H9 (cell line): ENCODE results near the gene EPB41L1. TPM values are rescaled to one million over a fixed set of nuclear protein-coding genes. Genes with fewer than 3 reads are reported as not detected.

Experiments
- DNase-seq: peaks from one replicate; pipeline ENCODE4 v3.0.0-alpha.2; 2017
- H2AFZ ChIP-seq: one replicate; pipeline ENCODE4 v1.6.1; 2013; ENCODE audit warnings: mild to moderate bottlenecking, low read length, control low read depth, moderate library complexity
- H2AK5ac ChIP-seq: 2 replicates; pipeline ENCODE4 v1.6.1; 2013; ENCODE audit warnings: low read length, control low read depth, mixed read lengths; ENCODE audit not compliant: insufficient read length
- H2BK120ac ChIP-seq: one replicate; pipeline ENCODE4 v1.6.1; 2013; ENCODE audit warnings: low read depth, mild to moderate bottlenecking, low read length, control low read depth, inconsistent platforms; ENCODE audit not compliant: poor library complexity, severe bottlenecking
- H2BK12ac ChIP-seq: 2 replicates; pipeline ENCODE4 v1.6.1; 2013; ENCODE audit warnings: low read length, control low read depth, mixed read lengths, low read depth; ENCODE audit not compliant: insufficient read length
- H2BK15ac ChIP-seq: 2 replicates; pipeline ENCODE4 v1.6.1; 2013; ENCODE audit warnings: low read depth, low read length, control low read depth
- H2BK20ac ChIP-seq: one replicate; pipeline ENCODE4 v1.6.1; 2013; ENCODE audit warnings: low read depth, mild to moderate bottlenecking, low read length, control low read depth, inconsistent platforms; ENCODE audit not compliant: poor library complexity, severe bottlenecking
- H2BK5ac ChIP-seq: 2 replicates; pipeline ENCODE4 v1.6.1; 2013; ENCODE audit warnings: low read length, control low read depth, mixed read lengths; ENCODE audit not compliant: insufficient read length
- H3K14ac ChIP-seq: 2 replicates; pipeline ENCODE4 v1.6.1; 2013; ENCODE audit warnings: low read length, control low read depth; ENCODE audit not compliant: insufficient read depth
- H3K18ac ChIP-seq: 2 replicates; pipeline ENCODE4 v1.6.1; 2013; ENCODE audit warnings: low read depth, mild to moderate bottlenecking, mixed read lengths, low read length, control low read depth; ENCODE audit not compliant: insufficient read length
- H3K23ac ChIP-seq: 2 replicates; pipeline ENCODE4 v1.6.1; 2013; ENCODE audit warnings: low read length, control low read depth, mixed read lengths, low read depth; ENCODE audit not compliant: insufficient read length
- H3K23me2 ChIP-seq: 2 replicates; pipeline ENCODE4 v1.6.1; 2013; ENCODE audit warnings: low read depth, mild to moderate bottlenecking, mixed read lengths, low read length, control low read depth; ENCODE audit not compliant: insufficient read length, poor library complexity, severe bottlenecking
- H3K27ac ChIP-seq: 2 replicates; pipeline ENCODE4 v1.5.1; 2013; ENCODE audit warnings: low read length, control low read depth, mixed read lengths, low read depth; ENCODE audit not compliant: insufficient read length
- H3K27me3 ChIP-seq: 2 replicates; pipeline ENCODE4 v1.6.1; 2013; ENCODE audit warnings: low read length, control low read depth, inconsistent platforms; ENCODE audit not compliant: insufficient read depth
- H3K4ac ChIP-seq: 2 replicates; pipeline ENCODE4 v1.6.1; 2013; ENCODE audit warnings: low read depth, mild to moderate bottlenecking, control low read depth, inconsistent platforms, low read length, moderate library complexity
- H3K4me1 ChIP-seq: 2 replicates; pipeline ENCODE4 v1.6.1; 2013; ENCODE audit warnings: low read length, control low read depth, inconsistent platforms; ENCODE audit not compliant: insufficient read depth
- H3K4me2 ChIP-seq: 2 replicates; pipeline ENCODE4 v1.6.1; 2013; ENCODE audit warnings: low read length, control low read depth, mixed read lengths; ENCODE audit not compliant: insufficient read length, insufficient read depth
- H3K56ac ChIP-seq: 2 replicates; pipeline ENCODE4 v1.6.1; 2013; ENCODE audit warnings: low read depth, mild to moderate bottlenecking, mixed read lengths, low read length, control low read depth; ENCODE audit not compliant: insufficient read length
- H3K79me1 ChIP-seq: 2 replicates; pipeline ENCODE4 v1.6.1; 2013; ENCODE audit warnings: low read depth, mild to moderate bottlenecking, moderate library complexity, low read length, control low read depth, inconsistent platforms; ENCODE audit not compliant: insufficient read depth, poor library complexity, severe bottlenecking
- H3K79me2 ChIP-seq: 2 replicates; pipeline ENCODE4 v1.6.1; 2013; ENCODE audit warnings: low read length, control low read depth, inconsistent platforms; ENCODE audit not compliant: insufficient read depth
- H3K9ac ChIP-seq: 2 replicates; pipeline ENCODE4 v1.6.1; 2013; ENCODE audit warnings: low read length, control low read depth, mixed read lengths; ENCODE audit not compliant: insufficient read length; ENCODE audit errors: extremely low read depth
- H3K9me3 ChIP-seq: one replicate; pipeline ENCODE4 v1.6.1; 2013; ENCODE audit warnings: low read depth, low read length, inconsistent platforms; ENCODE audit not compliant: control insufficient read depth
- H3T11ph ChIP-seq: one replicate; pipeline ENCODE4 v1.6.1; 2013; ENCODE audit warnings: mild to moderate bottlenecking, low read length, control low read depth, inconsistent platforms
- H4K20me1 ChIP-seq: one replicate; pipeline ENCODE4 v1.6.1; 2013; ENCODE audit not compliant: control insufficient read depth, insufficient read length, insufficient read depth
- H4K5ac ChIP-seq: 2 replicates; pipeline ENCODE4 v1.6.1; 2013; ENCODE audit warnings: low read depth, mild to moderate bottlenecking, mixed read lengths, low read length, control low read depth; ENCODE audit not compliant: insufficient read length
- H4K8ac ChIP-seq: replicated peaks from 2 replicates; pipeline ENCODE4 v1.6.1; 2013; ENCODE audit warnings: low read length, control low read depth, mixed read lengths, low read depth; ENCODE audit not compliant: insufficient read length
- H4K91ac ChIP-seq: 2 replicates; pipeline ENCODE4 v1.6.1; 2013; ENCODE audit warnings: low read depth, mild to moderate bottlenecking, moderate library complexity, mixed read lengths, low read length, control low read depth; ENCODE audit not compliant: insufficient read length
- H3K27ac Mint-ChIP-seq, 3 experiments: 2 replicates in 2 of 3; 3 replicates in 1 of 3; pipeline ENCODE4 v1.8.0; 2020 to 2021; ENCODE audit warnings: mixed read lengths in 3 of 3, mild to moderate bottlenecking in 1 of 3, moderate library complexity in 1 of 3
- H3K27me3 Mint-ChIP-seq: 2 replicates; pipeline ENCODE4 v1.8.0; 2021; ENCODE audit warnings: low read depth, mild to moderate bottlenecking, moderate library complexity, mixed read lengths
- H3K36me3 Mint-ChIP-seq, 3 experiments: 2 replicates in 2 of 3; 3 replicates in 1 of 3; pipeline ENCODE4 v1.8.0; 2020 to 2021; ENCODE audit warnings: low read depth in 3 of 3, mixed read lengths in 3 of 3; ENCODE audit not compliant: insufficient read depth in 1 of 3
- H3K4me1 Mint-ChIP-seq, 2 experiments: 2 replicates each; pipeline ENCODE4 v1.8.0; 2020; ENCODE audit warnings: mixed read lengths in 2 of 2
- H3K4me3 Mint-ChIP-seq, 2 experiments: 2 replicates in 1 of 2; 3 replicates in 1 of 2; pipeline ENCODE4 v1.8.0; 2020 to 2021; ENCODE audit warnings: mild to moderate bottlenecking in 2 of 2, mixed read lengths in 2 of 2, moderate library complexity in 1 of 2
- H3K9me3 Mint-ChIP-seq, 2 experiments: 2 replicates in 1 of 2; 3 replicates in 1 of 2; pipeline ENCODE4 v1.8.0; 2020; ENCODE audit warnings: mild to moderate bottlenecking in 2 of 2, mixed read lengths in 2 of 2, moderate library complexity in 1 of 2
- CTCF ChIP-seq: fragments of 200-600 bp; sonication (generic); conservative IDR thresholded peaks from 3 replicates; pipeline ENCODE4 v1.8.0; 2021; ENCODE audit warnings: antibody characterized with exemption, mild to moderate bottlenecking
- WGBS: extraction: QIAGEN DNeasy Blood & Tissue Kit; methylation state at CpG from one replicate; pipeline ENCODE4 v1.1.7; 2013; ENCODE audit warnings: missing lambda C conversion rate, low lambda C conversion rate, mixed read lengths; ENCODE audit not compliant: insufficient read length; ENCODE audit errors: extremely low coverage; 5-methylcytosine and 5-hydroxymethylcytosine counted together
- total RNA-seq: library from RNA; stranded (reverse); gene quantifications from 2 replicates; pipeline ENCODE4 v1.2.1, GENCODE V29; 2021

The EPB41L1 gene
- total RNA-seq, 1 experiment from 2014 or later: 31.1 TPM

- H3K27me3 ChIP-seq: no peaks in the 10 kb centered on the region
- H4K8ac ChIP-seq: no peak overlapping the region
- Mint-ChIP-seq H3K27ac (no peak overlapping the region), H3K27me3 (peaks cover 45% of the 10 kb centered on the region), H3K4me1 (peaks cover 15 to 23% of the 10 kb centered on the region in 2 experiments), H3K36me3 (no peaks in the 10 kb centered on the region), H3K9me3 (no peaks in the 10 kb centered on the region), H3K4me3 (no peak overlapping the region)
- H3K14ac ChIP-seq: no peak overlapping the region
- no peak overlapping the region for H2BK5ac ChIP-seq
- no peak overlapping the region for H4K91ac ChIP-seq
- no peak overlapping the region for H3T11ph ChIP-seq
- H3K18ac ChIP-seq: no peak overlapping the region
- no peak overlapping the region for H3K4ac ChIP-seq
- no peak for TF ChIP-seq CTCF
- H3K79me2 ChIP-seq: no peaks in the 10 kb centered on the region
- H2AK5ac ChIP-seq: no peak overlapping the region
- no peak overlapping the region for H2BK120ac ChIP-seq
- no peak overlapping the region for H4K5ac ChIP-seq
- DNase-seq: no peak
- no peak overlapping the region for H2BK12ac ChIP-seq
- H3K4me1 ChIP-seq: 0 out of 2 replicates have a peak, but pooled peaks cover 2% of the 10 kb centered on the region
- no peak overlapping the region for H3K56ac ChIP-seq
- H4K20me1 ChIP-seq: no peaks in the 10 kb centered on the region
- no peak overlapping the region for H2AFZ ChIP-seq
- no peaks in the 10 kb centered on the region for H3K9me3 ChIP-seq
- H3K27ac ChIP-seq: no peak overlapping the region
- no CpG with 5 or more reads among the region's 2 CpGs for WGBS
- no peak overlapping the region for H2BK15ac ChIP-seq
- no peaks in the 10 kb centered on the region for H3K79me1 ChIP-seq
- no peak overlapping the region for H3K9ac ChIP-seq
- no peaks in the 10 kb centered on the region for H3K23me2 ChIP-seq
- H3K23ac ChIP-seq: no peak overlapping the region
- H3K4me2 ChIP-seq: no peak overlapping the region
- H2BK20ac ChIP-seq: no peak overlapping the region
Observed at GRCh38 chr20:36118371-36118770, 36.2 kb upstream of the EPB41L1 start.
